HCT116 (cell line): ENCODE data around the gene TMIGD3. TPM values are rescaled to one million over a fixed set of nuclear protein-coding genes. Genes with fewer than 3 reads are reported as not detected.

ENCODE experiments used
- ATAC-seq: fragments of 200-7000 bp; cut with Tn5 transposase; 2 replicates; pipeline ENCODE4 v1.9.1; 2020; ENCODE audit warnings: mild to moderate bottlenecking, moderate library complexity
- BruUV-seq: library from RNA; stranded (reverse); fragments of 400-500 nt; replicated peaks from 2 replicates; lab custom pipeline; 2021; lab: Mats Ljungman, UMichigan
- CTCF ChIA-PET: fragments of 300-600 bp; sonication (Branson Sonifier 250); formaldehyde crosslinking; loops from one replicate; lab custom pipeline; 2021; ENCODE audit warnings: antibody characterized with exemption; lab: Charles Lee
- POLR2A ChIA-PET: fragments of 300-600, 350-600 bp; sonication (Branson Sonifier 250); formaldehyde crosslinking; loops from one replicate; lab custom pipeline; 2021; ENCODE audit warnings: antibody characterized with exemption; lab: Charles Lee
- RAD21 ChIA-PET, 2 experiments: fragments of 300-600 bp; sonication (Branson Sonifier 250); formaldehyde crosslinking; loops; one replicate each; lab custom pipeline; 2023; ENCODE audit warnings: low total read pairs in 2 of 2; ENCODE audit not compliant: uncharacterized antibody in 2 of 2, unreplicated experiment in 2 of 2, low non-redundant PET in 1 of 2; lab: Charles Lee
- DNase-seq: peaks from one replicate; pipeline ENCODE4 v3.0.0-alpha.2; 2010; ENCODE audit warnings: low read depth, low spot score
- H2AFZ ChIP-seq: fragments of 200-600 bp; shearing (Covaris generic), sonication (generic); 2 replicates; pipeline ENCODE4 v1.6.1; 2017; ENCODE audit warnings: low read depth, mixed run types, mixed read lengths, antibody characterized with exemption, low read length; ENCODE audit not compliant: poor library complexity, severe bottlenecking
- H3K27ac ChIP-seq: 2 replicates; pipeline ENCODE4 v1.5.1; 2012; ENCODE audit warnings: low read depth, low read length
- H3K27me3 ChIP-seq: fragments of 200-600 bp; sonication (generic); 2 replicates; pipeline ENCODE4 v1.6.1; 2016; ENCODE audit warnings: mixed run types, low read length, mixed read lengths; ENCODE audit not compliant: insufficient read depth
- H3K36me3 ChIP-seq, 2 experiments: fragments of 200-500 bp in 1 of 2; fragments of 200-600 bp in 1 of 2; sonication (Bioruptor generic) in 1 of 2; sonication (generic) in 1 of 2; 2 replicates each; pipeline versions ENCODE4 v1.5.1 to v1.6.1; 2014 to 2016; ENCODE audit warnings: low read length in 2 of 2, inconsistent platforms in 1 of 2, mixed read lengths in 1 of 2, mixed run types in 1 of 2; ENCODE audit not compliant: insufficient read depth in 2 of 2, control insufficient read depth in 1 of 2
- H3K4me1 ChIP-seq, 2 experiments: fragments of 200-600 bp in 1 of 2; sonication (generic) in 1 of 2; 2 replicates each; pipeline versions ENCODE4 v1.5.1 to v1.6.1; 2012 to 2017; ENCODE audit warnings: low read length in 2 of 2, inconsistent platforms in 1 of 2, mild to moderate bottlenecking in 1 of 2, mixed read lengths in 1 of 2, mixed run types in 1 of 2, moderate library complexity in 1 of 2; ENCODE audit not compliant: insufficient read depth in 2 of 2, control insufficient read depth in 1 of 2
- H3K4me2 ChIP-seq: fragments of 200-600 bp; sonication (generic); 2 replicates; pipeline ENCODE4 v1.6.1; 2017; ENCODE audit warnings: mixed run types, low read length, mixed read lengths
- H3K4me3 ChIP-seq, 2 experiments: fragments of 200-600 bp in 1 of 2; sonication (generic) in 1 of 2; replicated peaks in 1 of 2; 2 replicates each; pipeline ENCODE4 v1.5.1; 2011 to 2016; ENCODE audit warnings: low read length in 2 of 2, control low read depth in 1 of 2, low read depth in 1 of 2, mild to moderate bottlenecking in 1 of 2, mixed read lengths in 1 of 2, mixed run types in 1 of 2
- H3K79me2 ChIP-seq: fragments of 200-600 bp; sonication (generic); 2 replicates; pipeline ENCODE4 v1.6.1; 2017; ENCODE audit warnings: mild to moderate bottlenecking, mixed run types, low read length, moderate library complexity, mixed read lengths; ENCODE audit not compliant: insufficient read depth
- H3K9ac ChIP-seq: fragments of 200-600 bp; sonication (generic); 2 replicates; pipeline ENCODE4 v1.6.1; 2016; ENCODE audit warnings: low read length, mixed read lengths
- H3K9me2 ChIP-seq: fragments of 200-600 bp; sonication (generic), shearing (Covaris generic); 2 replicates; pipeline ENCODE4 v1.6.1; 2017; ENCODE audit warnings: mixed run types, mild to moderate bottlenecking, moderate library complexity; ENCODE audit not compliant: insufficient read depth
- H3K9me3 ChIP-seq, 2 experiments: fragments of 200-500 bp in 1 of 2; fragments of 200-600 bp in 1 of 2; sonication (Bioruptor generic) in 1 of 2; sonication (generic) in 1 of 2; 2 replicates each; pipeline ENCODE4 v1.6.1; 2014 to 2017; ENCODE audit warnings: low read length in 2 of 2, mixed read lengths in 2 of 2, inconsistent platforms in 1 of 2, low read depth in 1 of 2, mild to moderate bottlenecking in 1 of 2, mixed run types in 1 of 2, moderate library complexity in 1 of 2; ENCODE audit not compliant: control insufficient read depth in 1 of 2, insufficient read depth in 1 of 2
- H4K20me1 ChIP-seq: fragments of 200-600 bp; sonication (generic), shearing (Covaris generic); 2 replicates; pipeline ENCODE4 v1.6.1; 2017; ENCODE audit warnings: mixed run types, mild to moderate bottlenecking, moderate library complexity; ENCODE audit not compliant: insufficient read depth
- EZH2phosphoT487 ChIP-seq: fragments of 200-600 bp; IDR thresholded peaks from 2 replicates; pipeline ENCODE4 v1.6.1; 2018; ENCODE audit warnings: antibody characterized with exemption, borderline replicate concordance
- POLR2A ChIP-seq: IDR thresholded peaks from 2 replicates; pipeline ENCODE4 v1.7.0; 2011; ENCODE audit warnings: borderline replicate concordance; ENCODE audit not compliant: insufficient read depth, insufficient read length; ENCODE audit errors: extremely low read depth
- TCF7L2 ChIP-seq: IDR thresholded peaks from 2 replicates; pipeline ENCODE4 v1.7.0; 2011; ENCODE audit warnings: borderline replicate concordance, inconsistent platforms; ENCODE audit not compliant: insufficient read depth, insufficient read length; ENCODE audit errors: extremely low read depth
- YY1 ChIP-seq: IDR thresholded peaks from 2 replicates; pipeline ENCODE4 v1.6.1; 2011; ENCODE audit warnings: low read length, low read depth, moderate library complexity, mild to moderate bottlenecking; ENCODE audit not compliant: insufficient replicate concordance; ENCODE audit errors: extremely low read depth
- intact Hi-C: fragments of 100-400 bp; cut with micrococcal nuclease; formaldehyde crosslinking; loops from 2 replicates; pipeline ENCODE4 v1.10.0; 2022
- total RNA-seq: library from RNA; stranded (reverse); gene quantifications from one replicate; pipeline ENCODE4 v1.2.1, GENCODE V29; 2021; ENCODE audit not compliant: unreplicated experiment
- TF ChIP-seq, protein P1 (sequence below), 3 experiments: fragments of 200-600 bp in 1 of 3; sonication (generic) in 1 of 3; IDR thresholded peaks in 2 of 3; conservative IDR thresholded peaks in 1 of 3; 2 replicates each; pipeline ENCODE4 v1.5.1; 2012 to 2017; ENCODE audit warnings: low read depth in 2 of 3, low read length in 2 of 3, antibody characterized with exemption in 1 of 3, borderline replicate concordance in 1 of 3, control low read depth in 1 of 3, mild to moderate bottlenecking in 1 of 3, mixed read lengths in 1 of 3, mixed run types in 1 of 3, moderate library complexity in 1 of 3; ENCODE audit not compliant: insufficient read depth in 1 of 3
- TF ChIP-seq, protein P2 (sequence below): IDR thresholded peaks from 2 replicates; pipeline ENCODE4 v1.6.1; 2012

TMIGD3 gene
- total RNA-seq, 1 experiment from 2014 or later: not detected

DNA sequence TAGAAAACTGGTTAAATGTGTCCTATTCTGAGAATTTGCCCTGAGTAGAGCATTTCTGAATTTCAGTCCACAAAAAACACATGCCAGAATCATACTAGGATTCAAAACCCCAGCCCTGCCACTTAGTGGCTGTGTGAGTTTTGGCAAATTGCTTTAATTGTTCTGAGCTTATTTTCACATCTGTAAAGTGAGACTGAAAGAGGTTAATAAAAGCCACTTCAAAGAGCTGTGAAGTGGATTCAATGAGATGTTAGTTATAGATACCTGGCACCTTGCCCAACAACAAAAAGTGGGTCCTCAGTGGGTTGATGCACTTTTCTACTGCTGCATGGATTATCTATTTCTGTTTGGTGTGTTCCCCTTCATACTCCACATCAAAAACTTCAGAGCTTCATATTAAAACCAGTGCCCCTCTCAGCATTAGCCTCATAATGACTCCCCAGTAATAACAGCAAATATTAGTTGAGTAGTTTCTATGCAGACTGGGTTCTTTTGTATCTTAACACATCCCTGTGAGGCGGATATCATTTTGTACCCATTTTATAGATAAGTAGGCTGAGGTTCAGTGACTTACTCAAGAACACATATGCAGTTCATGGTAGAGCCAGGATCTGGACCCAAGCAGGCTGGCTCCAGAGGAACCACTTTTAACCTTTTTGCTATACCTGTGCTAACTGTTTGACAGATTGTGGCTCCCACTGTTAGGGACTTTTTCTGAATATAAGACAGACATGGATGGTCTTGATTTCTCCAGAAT, 14.2 kb upstream of the TMIGD3 start:
- Histone ChIP-seq H3K4me2 (no peak overlapping the region), H3K9me2 (no peaks in the 10 kb centered on the region), H3K9ac (no peak overlapping the region), H4K20me1 (no peaks in the 10 kb centered on the region), H3K79me2 (no peaks in the 10 kb centered on the region), H2AFZ (no peak overlapping the region), H3K36me3 (no peaks in the 10 kb centered on the region)
- POLR2A ChIA-PET: no interaction called here
- no peak for TF ChIP-seq YY1
- no peak for TF ChIP-seq POLR2A
- no peak for TF ChIP-seq EZH2phosphoT487
- no peak for TF ChIP-seq TCF7L2
- TF ChIP-seq, all 23 proteins: peak for 0
- ATAC-seq (no peak), DNase-seq (no peak)
- no peaks in the 10 kb centered on the region for H3K9me3 ChIP-seq
- H3K4me1 ChIP-seq: no peaks in the 10 kb centered on the region
- CTCF ChIA-PET: interaction anchor here (2.7 kb wide), 1 partner anchor 10 kb away, joined by 20 read pairs; no protein-coding TSS in a partner anchor
- H3K4me3 ChIP-seq: no peak overlapping the region
- intact Hi-C loops: no loop called here
- no TSS peak for BruUV-seq
- RAD21 ChIA-PET: no interaction called here
- H3K27ac ChIP-seq: no peak overlapping the region
- H3K27me3 ChIP-seq: no peaks in the 10 kb centered on the region

DNA sequence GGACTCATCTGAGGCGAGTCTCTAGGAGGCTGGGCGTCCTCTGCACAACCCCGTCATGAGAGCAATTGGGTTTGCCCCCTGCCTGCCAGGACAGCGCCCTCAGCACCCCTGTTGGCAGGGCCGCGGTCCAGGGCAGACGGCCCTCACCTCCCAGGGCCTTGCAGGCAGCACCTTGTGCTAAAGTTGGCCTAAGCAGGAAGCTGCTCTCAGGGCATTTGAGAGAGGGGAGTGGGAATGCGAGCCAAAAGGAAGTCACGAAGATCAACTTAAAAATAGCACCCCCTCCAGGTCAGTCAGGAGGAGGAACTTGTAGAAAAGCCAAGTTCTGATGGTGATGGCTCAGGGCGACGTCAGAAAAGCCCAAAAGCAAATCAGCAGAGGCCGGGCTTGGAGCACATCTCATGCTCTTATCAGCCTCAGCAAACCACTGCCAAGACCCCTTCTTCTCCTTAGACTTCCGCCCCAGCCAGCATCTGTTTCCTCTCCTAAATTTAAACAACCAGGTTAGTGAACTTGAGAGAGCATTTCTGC, 12.6 kb upstream of the TMIGD3 start:
- H3K27ac ChIP-seq: no peak overlapping the region
- H3K36me3 ChIP-seq: no peaks in the 10 kb centered on the region
- ATAC-seq (peak; percentile 55), DNase-seq (no peak)
- CTCF ChIA-PET: interaction anchor here (2.7 kb wide), 1 partner anchor 8 kb away, joined by 20 read pairs; no protein-coding TSS in a partner anchor
- H3K79me2 ChIP-seq: no peaks in the 10 kb centered on the region
- no peak overlapping the region for H3K4me3 ChIP-seq
- no TSS peak for BruUV-seq
- H2AFZ ChIP-seq: no peak overlapping the region
- no peaks in the 10 kb centered on the region for H4K20me1 ChIP-seq
- H3K4me1 ChIP-seq: no peaks in the 10 kb centered on the region
- TF ChIP-seq, protein P1, sequence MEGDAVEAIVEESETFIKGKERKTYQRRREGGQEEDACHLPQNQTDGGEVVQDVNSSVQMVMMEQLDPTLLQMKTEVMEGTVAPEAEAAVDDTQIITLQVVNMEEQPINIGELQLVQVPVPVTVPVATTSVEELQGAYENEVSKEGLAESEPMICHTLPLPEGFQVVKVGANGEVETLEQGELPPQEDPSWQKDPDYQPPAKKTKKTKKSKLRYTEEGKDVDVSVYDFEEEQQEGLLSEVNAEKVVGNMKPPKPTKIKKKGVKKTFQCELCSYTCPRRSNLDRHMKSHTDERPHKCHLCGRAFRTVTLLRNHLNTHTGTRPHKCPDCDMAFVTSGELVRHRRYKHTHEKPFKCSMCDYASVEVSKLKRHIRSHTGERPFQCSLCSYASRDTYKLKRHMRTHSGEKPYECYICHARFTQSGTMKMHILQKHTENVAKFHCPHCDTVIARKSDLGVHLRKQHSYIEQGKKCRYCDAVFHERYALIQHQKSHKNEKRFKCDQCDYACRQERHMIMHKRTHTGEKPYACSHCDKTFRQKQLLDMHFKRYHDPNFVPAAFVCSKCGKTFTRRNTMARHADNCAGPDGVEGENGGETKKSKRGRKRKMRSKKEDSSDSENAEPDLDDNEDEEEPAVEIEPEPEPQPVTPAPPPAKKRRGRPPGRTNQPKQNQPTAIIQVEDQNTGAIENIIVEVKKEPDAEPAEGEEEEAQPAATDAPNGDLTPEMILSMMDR (IDR thresholded peaks at IDR 0.05 in 2 of 3, conservative IDR thresholded peaks at IDR 0.05 in 1 of 3; ENCODE audit: borderline replicate concordance in 1 of 3, insufficient read depth in 1 of 3, low read depth in 2 of 3, low read length in 2 of 3): peak in 2 of 3 experiments; percentile 29 to 38; a peak in 4 of 6 replicates
- no peak for TF ChIP-seq TCF7L2
- TF ChIP-seq, protein P2, sequence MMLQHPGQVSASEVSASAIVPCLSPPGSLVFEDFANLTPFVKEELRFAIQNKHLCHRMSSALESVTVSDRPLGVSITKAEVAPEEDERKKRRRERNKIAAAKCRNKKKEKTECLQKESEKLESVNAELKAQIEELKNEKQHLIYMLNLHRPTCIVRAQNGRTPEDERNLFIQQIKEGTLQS: no peak
- TF ChIP-seq, all 23 proteins: peak for 1
- intact Hi-C loops: no loop called here
- Histone ChIP-seq H3K4me2 (no peak overlapping the region), H3K9me3 (no peaks in the 10 kb centered on the region), H3K27me3 (no peaks in the 10 kb centered on the region), H3K9me2 (no peaks in the 10 kb centered on the region), H3K9ac (no peak overlapping the region)
- ChIA-PET POLR2A (no interaction called here), RAD21 (no interaction called here)
